ENCODE data around the gene ORAI1.
"Not testable (repeated sequence)": the region's sequence is repeated elsewhere in the genome, so short reads cannot be mapped to it uniquely, and the experiment has no call there.

- TF ChIP-seq, protein P1, sequence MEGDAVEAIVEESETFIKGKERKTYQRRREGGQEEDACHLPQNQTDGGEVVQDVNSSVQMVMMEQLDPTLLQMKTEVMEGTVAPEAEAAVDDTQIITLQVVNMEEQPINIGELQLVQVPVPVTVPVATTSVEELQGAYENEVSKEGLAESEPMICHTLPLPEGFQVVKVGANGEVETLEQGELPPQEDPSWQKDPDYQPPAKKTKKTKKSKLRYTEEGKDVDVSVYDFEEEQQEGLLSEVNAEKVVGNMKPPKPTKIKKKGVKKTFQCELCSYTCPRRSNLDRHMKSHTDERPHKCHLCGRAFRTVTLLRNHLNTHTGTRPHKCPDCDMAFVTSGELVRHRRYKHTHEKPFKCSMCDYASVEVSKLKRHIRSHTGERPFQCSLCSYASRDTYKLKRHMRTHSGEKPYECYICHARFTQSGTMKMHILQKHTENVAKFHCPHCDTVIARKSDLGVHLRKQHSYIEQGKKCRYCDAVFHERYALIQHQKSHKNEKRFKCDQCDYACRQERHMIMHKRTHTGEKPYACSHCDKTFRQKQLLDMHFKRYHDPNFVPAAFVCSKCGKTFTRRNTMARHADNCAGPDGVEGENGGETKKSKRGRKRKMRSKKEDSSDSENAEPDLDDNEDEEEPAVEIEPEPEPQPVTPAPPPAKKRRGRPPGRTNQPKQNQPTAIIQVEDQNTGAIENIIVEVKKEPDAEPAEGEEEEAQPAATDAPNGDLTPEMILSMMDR (IDR thresholded peaks at IDR 0.05) = not testable (repeated sequence)
- TF ChIP-seq POLR2A (IDR thresholded peaks at IDR 0.05) = not testable (repeated sequence)
Observed at GRCh38 chr12:121583334-121583661, 43.0 kb upstream of the ORAI1 start.
